HG02870 (cell line): ENCODE data around the gene CHPT1.
A peak's percentile ranks its signal among the peaks of the same experiment; 100 is the strongest.
"Not testable (repeated sequence)": the region's sequence is repeated elsewhere in the genome, so short reads cannot be mapped to it uniquely, and the experiment has no call there.

Experiments used
- ATAC-seq: cut with Tn5 transposase; IDR thresholded peaks from one replicate; pipeline ENCODE4 v1.9.1; 2021; ENCODE audit warnings: mild to moderate bottlenecking, moderate library complexity; ENCODE audit not compliant: unreplicated experiment

Gene CHPT1

DNA sequence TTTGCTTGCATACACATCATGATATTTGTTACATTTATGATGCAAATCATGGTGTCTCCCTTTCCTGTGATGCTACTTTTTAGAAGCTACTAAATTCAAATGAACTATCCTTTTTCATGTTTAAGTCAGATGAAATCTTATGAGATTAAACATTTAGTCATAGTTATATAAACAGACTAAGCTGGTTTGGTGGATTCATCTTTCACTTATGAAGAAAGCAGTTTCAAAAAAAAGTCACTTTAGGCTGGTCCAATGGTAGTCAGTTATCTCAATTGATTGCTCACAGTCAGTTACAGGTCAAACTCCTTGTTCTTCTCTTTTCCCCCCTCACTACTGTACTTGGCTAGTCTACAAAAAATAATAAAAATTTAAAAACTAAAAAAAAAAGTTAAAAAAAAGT is 22.1 kb downstream of the CHPT1 start:
- no peak for ATAC-seq

DNA sequence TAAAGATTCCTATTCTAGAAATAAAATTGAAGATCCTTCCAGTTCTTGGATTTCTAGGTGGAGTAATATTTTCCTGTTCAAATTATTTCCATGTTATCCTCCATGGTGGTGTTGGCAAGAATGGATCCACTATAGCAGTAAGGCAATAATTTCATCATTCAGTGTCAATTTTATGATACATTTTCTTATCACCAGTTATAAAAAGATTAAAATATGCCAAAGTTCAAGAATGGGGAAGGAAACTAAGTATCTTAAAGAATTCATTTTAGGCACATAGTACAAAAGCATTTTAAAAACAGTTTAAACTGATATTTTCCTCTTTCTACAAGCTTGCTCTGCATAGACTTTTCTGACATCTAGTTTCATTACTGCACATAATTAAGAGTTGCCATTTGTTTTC is 22.7 kb downstream of the CHPT1 start:
- ATAC-seq = no peak

DNA sequence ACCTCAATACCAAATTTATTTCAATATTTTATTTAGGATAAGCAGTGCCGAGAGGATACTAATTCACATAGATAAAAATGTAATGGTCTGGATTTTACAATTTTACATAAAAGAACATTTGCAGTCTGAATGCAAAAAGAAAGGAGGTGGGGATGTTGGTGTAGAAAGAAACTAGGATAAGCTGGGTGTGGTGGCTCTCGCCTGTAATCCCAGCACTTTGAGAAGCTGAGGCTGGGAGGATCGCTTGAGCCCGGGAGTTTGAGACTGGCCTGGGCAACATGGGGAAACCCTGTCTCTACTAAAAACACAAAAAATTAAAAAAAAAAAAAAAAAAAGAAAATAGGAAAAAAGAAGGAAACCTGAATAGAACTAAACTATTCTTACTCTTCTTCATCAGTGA is 25.0 kb downstream of the CHPT1 start:
- no peak for ATAC-seq

DNA sequence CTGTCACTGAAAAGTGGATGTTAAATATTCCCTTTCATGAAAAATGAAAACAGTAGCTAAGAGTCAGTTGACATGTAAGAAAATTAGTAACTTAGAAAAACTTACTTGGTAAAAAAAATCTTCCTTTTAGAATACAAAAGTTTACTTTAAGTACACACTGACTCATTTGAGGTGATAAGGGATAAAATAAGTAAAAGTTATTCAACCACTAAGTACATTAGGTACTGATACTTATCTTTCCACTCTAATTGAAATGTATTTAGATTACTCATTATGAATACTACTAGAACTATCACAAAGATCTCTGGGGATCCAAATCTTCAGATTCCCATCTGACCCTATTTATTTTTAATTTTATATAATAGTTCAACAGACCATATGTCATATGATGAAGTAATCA is 29.7 kb downstream of the CHPT1 start:
- ATAC-seq = no peak

DNA sequence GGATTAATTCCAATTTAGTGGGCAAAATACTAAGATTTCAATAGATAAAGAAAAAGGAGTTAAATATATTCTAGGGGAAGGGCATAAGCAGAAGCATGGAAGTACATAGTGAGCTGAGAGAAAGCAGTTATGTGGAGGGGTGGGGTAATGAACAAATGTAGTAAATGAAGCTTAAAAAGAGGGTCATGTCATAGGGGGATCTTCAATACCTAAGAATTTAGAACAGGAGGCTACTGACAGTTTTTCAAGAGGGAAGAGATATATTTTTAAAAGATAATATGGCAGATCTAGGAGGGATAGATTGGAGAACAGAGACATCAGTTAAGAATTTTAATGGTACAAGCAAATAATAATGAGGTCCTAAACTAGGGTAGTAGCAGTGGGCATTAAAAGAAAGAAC is 32.4 kb downstream of the CHPT1 start:
- no peak for ATAC-seq

DNA sequence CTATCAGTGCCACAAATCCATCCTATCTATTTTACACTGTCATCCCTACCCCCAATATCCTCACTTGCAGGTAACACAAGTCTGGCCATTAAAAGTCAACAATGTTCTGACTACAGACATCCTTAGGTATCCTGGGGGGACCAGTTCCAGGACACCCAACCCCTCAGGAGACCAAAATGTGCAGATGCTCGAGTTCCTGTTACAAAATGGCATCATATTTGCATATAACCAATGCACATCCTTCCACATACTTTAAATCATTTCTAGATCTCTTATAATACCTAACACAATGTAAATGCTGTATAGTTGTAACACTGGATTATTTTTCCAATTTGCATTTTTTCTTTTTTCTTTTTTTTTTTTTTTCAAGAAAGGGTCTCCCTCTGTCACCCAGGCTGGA is 34.9 kb downstream of the CHPT1 start:
- no peak for ATAC-seq

DNA sequence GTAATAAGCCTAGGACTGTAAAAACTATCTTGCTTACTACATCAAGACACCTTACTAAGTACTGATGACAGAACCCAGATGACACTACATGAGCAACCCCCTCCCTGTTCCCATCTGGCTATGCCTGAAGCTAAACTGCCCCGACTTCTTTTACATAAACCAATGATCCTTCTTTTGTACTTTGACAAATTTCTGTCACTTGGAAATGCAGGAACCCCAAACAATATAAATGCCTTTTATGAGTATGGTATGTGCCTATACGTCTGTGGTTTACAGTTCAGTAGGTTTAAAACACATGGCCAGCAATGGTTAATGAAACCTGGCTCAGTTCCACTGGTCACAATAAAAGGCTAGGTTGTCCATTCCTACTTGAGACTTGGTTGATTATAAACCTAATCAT is 35.7 kb downstream of the CHPT1 start:
- no peak for ATAC-seq

DNA sequence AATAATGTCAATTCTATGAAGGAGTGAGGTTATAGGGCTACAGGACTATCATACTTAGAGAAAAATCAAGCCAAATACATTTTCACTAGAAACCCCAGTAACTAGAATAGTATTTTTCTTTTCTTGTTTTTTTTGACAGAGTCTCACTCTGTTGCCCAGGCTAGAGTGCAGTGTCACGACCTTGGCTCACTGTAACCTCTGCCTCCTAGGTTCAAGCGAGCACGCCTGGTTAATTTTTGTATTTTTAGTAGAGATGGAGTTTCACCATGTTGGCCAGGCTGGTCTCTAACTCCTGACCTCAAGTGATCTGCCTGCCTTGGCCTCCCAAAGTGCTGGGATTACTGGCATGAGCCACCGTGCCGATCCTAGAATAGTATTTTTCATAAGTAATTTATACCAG is 37.0 kb downstream of the CHPT1 start:
- not testable (repeated sequence) for ATAC-seq

DNA sequence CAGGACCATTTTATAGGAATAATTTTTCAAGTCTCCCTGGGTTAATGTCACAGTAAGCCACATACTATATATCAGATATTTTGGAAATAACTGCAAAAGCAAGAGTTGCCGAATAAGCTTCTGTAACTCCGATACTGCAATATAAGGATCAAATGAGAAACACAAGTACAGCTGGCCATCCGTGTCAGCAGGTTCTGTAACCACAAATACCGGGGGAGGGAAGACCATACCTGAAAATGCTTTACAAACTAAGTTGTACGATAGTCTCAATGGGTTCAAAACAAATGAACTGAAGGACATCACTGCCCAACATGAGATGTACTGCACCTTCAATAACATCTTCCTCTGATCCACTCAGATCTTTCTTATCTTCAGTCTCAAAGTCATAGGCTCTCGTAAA is 40.0 kb downstream of the CHPT1 start:
- ATAC-seq = no peak

DNA sequence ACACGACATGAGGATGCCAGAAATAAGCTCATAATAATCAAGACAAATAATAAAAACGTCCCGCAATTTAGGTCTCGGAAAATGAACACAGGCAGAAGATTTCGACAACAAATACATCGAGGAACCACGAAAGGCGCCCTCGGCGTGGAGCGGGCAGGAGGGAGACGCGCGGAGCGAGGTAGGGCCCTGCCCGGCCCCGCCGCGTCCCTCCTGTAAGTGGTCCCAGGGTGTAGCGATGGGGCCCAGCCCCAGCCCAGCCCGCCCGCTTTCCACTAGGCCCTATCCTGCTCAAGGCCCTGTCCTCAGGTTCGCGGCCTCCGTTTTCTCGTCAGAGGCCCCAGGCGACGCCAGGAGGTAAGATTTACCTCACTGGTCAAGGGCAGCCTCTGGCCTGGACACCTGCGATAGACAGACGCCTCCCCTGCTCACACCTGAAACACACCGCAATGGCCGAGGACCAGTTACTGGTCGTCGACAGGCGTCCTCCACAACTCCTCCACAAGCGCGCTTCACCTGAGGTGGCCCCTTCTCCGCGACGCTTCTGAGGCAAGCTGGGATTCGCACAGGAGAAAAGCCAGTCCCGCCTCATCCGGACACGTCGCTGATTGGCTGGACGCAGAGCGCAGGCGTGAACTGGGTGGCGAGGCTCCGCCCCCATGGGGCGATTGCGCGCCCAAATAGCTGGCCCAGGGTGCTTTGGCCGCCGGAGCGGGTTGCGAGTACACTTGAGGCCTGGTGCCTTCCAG is 41.7 kb downstream of the CHPT1 start, which contains the start of gene SYCP3:
TSS of gene SYCP3 (minus strand) at position 543 of the 746 bp plus-strand sequence. CDS start 1,527 bp downstream, outside the sequence.
- no peak for ATAC-seq

DNA sequence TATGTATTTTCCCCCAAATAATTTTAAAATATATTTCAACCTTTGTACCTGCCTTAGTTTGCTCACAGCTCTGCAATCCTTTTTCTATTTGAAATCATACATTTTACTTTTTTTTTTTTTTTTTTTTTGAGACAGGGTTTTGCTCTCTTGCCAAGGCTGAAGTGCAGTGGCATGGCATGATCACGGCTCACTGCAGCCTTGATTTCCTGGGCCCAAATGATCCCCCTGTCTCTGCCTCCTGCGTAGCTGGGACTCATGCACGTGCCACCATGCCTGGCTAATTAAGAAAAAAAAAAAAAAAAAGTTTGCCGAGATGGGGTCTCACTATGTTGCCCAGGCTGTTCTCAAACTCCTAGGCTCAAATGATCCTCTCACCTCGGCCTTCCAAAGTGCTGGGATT is 43.1 kb downstream of the CHPT1 start:
- ATAC-seq = no peak

DNA sequence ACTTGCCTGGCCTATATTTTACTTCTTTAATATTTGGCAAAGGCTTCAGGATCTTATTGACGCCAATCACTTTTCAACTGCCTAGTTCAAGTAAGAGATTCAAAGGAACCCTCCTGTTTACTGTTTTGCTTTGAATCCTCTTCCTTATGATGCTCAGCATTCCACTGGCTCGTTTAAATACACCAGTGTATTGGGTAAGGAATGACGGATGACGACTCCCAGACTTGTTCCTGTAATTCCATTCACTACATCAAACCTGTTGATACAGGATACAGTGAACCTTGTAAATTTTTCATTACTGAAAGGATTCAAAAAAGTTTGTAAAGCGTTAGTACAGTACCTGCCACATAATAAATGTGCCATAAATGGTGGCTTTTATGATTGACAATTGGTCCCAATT is 43.5 kb downstream of the CHPT1 start:
- ATAC-seq = no peak

DNA sequence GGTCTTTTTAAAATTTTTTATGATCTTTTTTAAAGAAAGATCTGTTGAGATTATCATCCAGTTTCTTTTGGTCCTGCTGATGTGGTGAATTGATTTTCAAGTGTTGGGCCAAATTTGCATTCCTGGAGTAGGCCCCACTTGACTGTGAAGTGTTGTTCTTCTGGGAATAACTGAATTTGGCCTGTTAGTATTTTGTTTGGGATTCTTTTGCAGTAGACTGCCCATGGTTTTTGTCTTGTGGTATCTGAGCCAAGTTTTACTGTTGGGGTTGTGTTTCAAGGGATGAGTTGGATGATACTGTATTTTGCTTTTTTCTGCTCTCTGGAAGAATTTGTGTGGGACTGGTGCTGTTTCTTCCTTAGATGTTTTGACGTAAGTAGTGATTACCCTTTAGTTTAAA is 45.8 kb downstream of the CHPT1 start:
- ATAC-seq = no peak

DNA sequence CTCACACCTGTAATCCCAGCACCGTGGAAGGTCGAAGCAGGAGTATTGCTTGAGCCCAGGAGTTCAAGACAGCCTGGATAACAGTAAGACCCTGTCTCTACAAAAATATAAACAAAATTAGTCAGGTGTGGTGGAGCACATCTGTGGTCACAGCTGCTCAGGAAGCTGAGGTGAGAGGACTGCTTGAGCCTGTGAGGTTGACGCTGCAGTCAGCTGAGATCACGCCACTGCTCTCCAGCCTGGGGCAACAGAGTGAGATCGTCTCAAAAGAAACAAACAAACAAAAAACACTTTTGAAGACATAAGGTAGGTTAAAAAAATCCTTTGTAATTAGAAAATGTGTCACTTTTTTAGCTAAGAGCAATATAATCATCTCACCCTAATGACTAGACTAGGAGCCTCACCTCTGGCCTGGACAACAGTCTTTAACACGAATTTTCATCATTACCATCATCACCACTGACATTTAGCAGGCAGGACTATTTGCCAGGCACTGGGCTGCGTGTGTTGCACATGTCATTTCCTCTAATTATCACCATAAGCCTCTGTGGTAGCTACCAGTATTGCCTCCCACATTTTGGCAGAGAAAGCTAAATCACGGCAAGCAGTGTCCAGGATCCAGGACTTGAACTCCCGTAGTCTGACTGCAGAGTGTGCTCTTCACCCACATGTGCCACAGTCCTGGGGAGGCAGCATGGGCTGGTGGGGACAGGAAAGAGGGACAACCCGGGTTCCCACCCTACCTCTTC is 46.5 kb downstream of the CHPT1 start:
- peak; percentile 97 for ATAC-seq

DNA sequence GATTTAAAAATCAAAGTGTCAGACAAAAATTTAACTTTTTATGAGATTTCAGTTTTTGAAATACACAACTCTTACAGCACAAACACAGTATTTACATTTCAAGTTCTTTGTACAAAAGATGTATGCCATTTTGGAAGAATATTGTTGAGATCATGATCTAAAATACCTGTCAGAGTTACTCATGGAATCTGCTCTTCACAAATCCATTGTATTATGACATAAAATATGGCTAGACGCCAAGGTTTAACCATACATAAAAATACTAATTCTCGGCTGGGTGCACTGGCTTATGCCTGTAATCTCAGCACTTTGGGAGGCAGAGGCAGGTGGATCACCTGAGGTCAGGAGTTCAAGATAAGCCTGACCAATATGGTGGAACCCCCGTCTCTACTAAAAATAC is 48.0 kb downstream of the CHPT1 start:
- ATAC-seq = no peak

DNA sequence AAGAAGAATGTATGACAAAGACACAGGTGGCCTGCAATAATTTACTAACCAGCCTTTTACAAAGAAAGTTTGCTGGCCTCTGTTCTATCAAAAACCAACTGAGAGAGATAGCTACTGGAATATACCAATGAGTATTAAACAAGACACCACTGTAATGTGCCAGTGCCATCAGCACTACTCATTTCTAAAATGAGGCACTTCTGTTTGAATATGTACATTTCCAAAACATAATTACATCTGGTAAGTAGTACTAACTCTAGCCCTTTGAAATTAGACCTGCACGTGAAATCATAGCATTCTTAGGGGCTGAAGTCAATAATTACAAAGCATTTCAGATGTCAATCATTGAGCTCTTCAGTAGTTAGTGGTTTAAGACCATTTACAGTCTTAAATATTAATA is 48.8 kb downstream of the CHPT1 start:
- ATAC-seq = no peak

DNA sequence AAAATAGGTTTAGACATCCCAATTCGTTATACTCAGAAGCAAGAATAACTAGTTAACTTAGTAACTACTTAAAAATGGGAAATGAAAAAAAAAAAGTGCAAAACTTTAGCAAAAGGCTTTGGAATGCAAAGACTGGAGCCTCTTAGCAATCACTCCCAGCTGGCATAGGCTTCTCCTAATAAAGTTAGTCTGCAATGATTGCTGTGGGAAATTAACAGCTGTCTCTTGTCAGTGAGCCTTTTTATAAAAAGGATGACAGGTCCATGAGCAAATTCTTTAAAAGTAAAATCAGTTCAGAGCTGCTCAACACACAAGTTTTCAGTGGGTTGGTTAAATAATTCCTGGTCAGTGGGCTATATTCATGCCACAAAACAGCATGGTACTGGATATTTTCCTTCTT is 49.2 kb downstream of the CHPT1 start:
- no peak for ATAC-seq

DNA sequence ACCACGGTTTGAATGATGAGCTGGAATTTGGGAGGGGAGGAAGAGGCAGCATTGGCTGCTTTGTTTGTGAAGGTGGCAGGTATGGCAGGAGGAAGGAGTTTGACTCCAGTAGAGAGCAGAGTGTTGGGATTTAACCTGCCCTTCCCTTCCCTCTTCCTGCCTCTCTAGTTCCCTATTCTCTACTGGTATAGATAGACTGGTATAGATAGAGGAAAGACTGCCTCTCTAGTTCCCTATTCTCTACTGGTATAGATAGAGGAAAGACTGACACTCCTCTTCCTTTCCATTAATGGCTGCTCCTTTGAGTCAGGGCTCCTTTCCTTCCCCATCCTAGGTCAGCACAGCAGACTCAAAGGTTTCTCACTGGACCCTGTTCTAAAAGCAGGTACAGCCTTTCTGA is 50.3 kb downstream of the CHPT1 start:
- no peak for ATAC-seq

DNA sequence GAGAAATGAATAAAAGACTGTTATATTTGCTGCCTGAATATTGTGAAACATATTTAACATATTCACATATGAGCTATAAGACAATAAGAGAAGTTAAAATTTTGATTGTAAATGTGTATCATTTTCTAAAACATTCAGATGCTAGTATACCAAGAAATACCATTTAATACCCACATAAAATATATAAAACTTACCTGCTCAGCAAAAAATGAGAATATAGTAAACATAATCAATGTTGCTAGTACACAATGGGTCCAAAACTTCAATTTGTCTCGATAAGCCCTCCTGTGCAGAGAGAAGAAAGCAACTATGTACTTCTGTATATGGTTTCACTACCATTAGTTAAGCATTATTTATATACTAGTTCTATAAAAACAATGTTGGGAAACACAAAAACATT is 51.5 kb downstream of the CHPT1 start:
- no peak for ATAC-seq

DNA sequence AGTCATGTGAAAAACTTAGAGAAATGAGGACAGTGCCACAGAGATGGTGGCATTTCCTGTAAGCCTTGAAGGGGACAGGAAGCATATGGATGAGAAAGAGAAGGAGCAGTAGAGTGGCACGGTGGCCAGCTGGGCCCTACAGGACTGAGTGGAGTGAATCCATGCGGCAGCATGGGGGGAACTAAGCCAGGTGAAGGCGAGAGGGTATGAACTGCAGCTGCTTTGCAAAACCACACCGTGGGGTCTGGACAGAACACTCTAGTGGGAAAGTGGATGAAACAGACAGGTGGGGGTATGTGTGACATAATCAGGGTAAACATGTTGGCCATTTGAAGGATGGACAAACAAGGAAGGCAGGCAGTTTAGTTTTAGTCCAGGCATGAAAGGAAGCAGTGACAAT is 52.2 kb downstream of the CHPT1 start:
- ATAC-seq = no peak

DNA sequence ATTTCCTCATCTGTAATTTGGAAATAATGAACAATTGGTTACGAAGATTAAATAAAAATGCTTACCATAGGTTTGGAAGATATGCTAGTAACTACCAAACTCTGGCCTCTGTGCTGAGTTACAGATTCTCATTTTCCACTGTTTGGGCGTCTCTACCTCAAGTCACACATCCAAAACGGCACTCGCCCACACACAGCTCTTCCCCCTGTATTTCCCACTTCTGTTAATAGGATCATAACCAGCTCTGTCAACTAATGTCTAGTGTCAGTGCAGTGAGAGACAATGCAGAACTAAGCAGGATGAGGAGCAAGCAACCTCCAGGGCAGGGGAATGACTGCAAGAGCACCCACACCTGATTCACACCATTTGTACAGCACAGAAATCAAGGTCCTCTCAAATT is 52.7 kb downstream of the CHPT1 start:
- no peak for ATAC-seq

DNA sequence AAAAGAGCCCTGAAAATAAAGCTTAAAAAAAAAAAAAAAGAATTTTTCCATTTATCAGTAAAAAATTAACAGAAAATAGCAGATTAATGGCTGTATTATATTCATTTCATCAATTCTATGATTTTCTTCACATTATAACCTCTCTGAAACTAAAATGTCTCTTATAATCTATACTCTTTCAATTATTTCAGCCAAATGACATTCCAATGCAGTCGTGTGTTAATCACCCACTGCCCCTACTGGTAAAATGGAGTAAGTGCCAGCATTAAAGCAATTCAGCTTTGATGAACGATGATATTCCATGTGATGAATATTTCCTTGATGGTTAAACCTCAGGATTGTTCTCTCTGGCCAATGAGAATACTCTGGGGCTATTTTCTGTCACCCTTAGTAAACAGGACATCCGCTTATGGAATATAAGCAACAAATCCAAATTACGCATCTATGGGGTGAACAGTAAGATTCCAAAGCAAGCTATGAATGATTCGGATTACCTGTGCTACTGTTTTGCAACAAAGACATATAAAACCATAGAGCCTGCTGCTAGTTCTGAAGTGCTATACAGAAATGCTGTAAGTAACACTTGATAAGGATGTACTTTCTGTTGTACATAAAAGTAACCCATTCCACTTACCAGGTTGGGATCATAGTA is 62.1 kb downstream of the CHPT1 start:
- ATAC-seq = no peak
